Neural crest cell (in vitro differentiated cells): ENCODE data around the gene UBE3C. TPM values are rescaled to one million over a fixed set of nuclear protein-coding genes. Genes with fewer than 3 reads are reported as not detected.

Source experiments
- DNase-seq: peaks from one replicate; pipeline ENCODE4 v3.0.0; 2021; ENCODE audit warnings: low read depth, mixed read lengths, low spot score
- H3K27ac Mint-ChIP-seq: one replicate; pipeline ENCODE4 v1.8.0; 2021; ENCODE audit warnings: mild to moderate bottlenecking, mixed read lengths; ENCODE audit not compliant: unreplicated experiment
- H3K27me3 Mint-ChIP-seq: 2 replicates; pipeline ENCODE4 v1.8.0; 2021; ENCODE audit warnings: low read depth, mild to moderate bottlenecking, mixed read lengths
- H3K36me3 Mint-ChIP-seq: 2 replicates; pipeline ENCODE4 v1.8.0; 2021; ENCODE audit warnings: low read depth, mild to moderate bottlenecking, mixed read lengths
- H3K4me1 Mint-ChIP-seq: 2 replicates; pipeline ENCODE4 v1.8.0; 2021; ENCODE audit warnings: mixed read lengths
- H3K4me3 Mint-ChIP-seq: one replicate; pipeline ENCODE4 v1.8.0; 2021; ENCODE audit warnings: mild to moderate bottlenecking, mixed read lengths
- H3K9me3 Mint-ChIP-seq: 2 replicates; pipeline ENCODE4 v1.8.0; 2021; ENCODE audit warnings: mixed read lengths
- total RNA-seq: library from RNA; stranded (reverse); gene quantifications from 2 replicates; pipeline ENCODE4 v1.2.1, GENCODE V29; 2021
- TF ChIP-seq, protein P1 (sequence below): fragments of 200-600 bp; sonication (generic); conservative IDR thresholded peaks from 2 replicates; pipeline ENCODE4 v1.5.0; 2021; ENCODE audit warnings: antibody characterized with exemption, mild to moderate bottlenecking

The UBE3C gene
- total RNA-seq, 1 donor from 2014 or later = 46.8 TPM

DNA sequence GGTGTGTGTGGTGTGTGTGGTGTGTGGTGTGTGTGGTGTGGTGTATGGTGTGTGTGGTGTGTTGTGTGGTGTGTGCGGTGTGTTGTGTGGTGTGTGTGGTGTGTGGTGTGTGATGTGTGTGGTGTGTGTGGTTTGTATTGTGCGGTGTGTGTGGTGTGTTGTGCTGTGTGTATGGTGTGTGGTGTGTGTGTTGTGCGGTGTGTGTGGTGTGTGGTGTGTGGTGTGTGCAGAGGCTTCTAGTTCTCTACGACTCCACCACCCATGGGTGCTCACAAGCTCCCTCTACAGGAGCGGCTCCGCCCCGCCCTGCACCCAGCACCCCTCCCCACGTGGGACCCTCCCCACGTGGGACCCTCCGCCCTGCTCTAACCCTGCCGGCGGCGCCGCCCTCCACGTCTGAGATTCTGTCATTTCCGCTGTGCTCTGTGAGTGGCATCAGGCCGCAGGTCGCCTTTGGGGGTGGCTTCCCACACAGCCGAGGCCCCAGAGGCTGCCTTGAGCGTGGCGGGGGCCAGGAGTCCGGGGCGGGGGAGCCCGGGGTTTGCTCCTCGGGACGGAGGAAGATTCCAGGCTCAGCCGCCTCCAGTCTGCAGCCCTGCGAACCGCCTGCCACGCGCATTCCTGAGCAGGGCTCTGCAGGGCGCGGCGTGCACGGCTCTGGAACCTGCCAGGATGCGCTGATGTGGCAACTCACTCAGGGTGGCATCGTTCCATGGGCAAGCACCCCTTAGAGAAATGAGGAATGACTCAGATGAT is 161.1 kb downstream of the UBE3C start:
- TF ChIP-seq, protein P1, sequence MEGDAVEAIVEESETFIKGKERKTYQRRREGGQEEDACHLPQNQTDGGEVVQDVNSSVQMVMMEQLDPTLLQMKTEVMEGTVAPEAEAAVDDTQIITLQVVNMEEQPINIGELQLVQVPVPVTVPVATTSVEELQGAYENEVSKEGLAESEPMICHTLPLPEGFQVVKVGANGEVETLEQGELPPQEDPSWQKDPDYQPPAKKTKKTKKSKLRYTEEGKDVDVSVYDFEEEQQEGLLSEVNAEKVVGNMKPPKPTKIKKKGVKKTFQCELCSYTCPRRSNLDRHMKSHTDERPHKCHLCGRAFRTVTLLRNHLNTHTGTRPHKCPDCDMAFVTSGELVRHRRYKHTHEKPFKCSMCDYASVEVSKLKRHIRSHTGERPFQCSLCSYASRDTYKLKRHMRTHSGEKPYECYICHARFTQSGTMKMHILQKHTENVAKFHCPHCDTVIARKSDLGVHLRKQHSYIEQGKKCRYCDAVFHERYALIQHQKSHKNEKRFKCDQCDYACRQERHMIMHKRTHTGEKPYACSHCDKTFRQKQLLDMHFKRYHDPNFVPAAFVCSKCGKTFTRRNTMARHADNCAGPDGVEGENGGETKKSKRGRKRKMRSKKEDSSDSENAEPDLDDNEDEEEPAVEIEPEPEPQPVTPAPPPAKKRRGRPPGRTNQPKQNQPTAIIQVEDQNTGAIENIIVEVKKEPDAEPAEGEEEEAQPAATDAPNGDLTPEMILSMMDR = no peak
- Mint-ChIP-seq H3K27me3 (no peaks in the 10 kb centered on the region), H3K36me3 (no peaks in the 10 kb centered on the region), H3K4me1 (peaks cover 12% of the 10 kb centered on the region), H3K27ac (no peak overlapping the region), H3K9me3 (peaks cover 3% of the 10 kb centered on the region), H3K4me3 (no peak overlapping the region)
- DNase-seq = no peak

DNA sequence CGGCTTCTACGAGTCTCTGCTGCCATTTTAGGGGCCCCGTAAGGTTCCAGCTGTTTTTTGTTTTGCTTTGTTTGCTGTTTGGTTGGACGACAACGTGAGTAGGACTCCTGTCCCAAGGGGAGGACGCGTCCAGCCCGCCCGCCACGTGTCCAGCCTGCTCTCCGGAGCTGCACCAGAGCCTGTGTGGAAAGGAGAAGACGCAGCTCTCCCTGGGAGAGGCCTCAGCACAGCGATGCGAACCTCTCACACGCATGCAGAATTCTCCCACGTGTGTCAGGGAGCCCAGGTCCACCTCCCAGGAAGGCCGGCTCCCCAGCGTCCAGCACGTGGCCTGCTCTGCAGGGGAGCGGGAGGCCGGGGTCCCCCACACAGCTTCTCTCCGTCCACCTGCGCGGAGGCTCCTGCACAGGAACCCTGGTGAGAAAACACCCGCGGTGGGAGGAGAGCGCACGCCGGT is 161.7 kb downstream of the UBE3C start:
- H3K9me3 Mint-ChIP-seq = peaks cover 3% of the 10 kb centered on the region
- H3K27me3 Mint-ChIP-seq = no peaks in the 10 kb centered on the region
- DNase-seq = no peak
- peaks cover 12% of the 10 kb centered on the region for H3K4me1 Mint-ChIP-seq
- H3K27ac Mint-ChIP-seq = no peak overlapping the region
- no peak overlapping the region for H3K4me3 Mint-ChIP-seq
- TF ChIP-seq, protein P1 = no peak
- no peaks in the 10 kb centered on the region for H3K36me3 Mint-ChIP-seq

DNA sequence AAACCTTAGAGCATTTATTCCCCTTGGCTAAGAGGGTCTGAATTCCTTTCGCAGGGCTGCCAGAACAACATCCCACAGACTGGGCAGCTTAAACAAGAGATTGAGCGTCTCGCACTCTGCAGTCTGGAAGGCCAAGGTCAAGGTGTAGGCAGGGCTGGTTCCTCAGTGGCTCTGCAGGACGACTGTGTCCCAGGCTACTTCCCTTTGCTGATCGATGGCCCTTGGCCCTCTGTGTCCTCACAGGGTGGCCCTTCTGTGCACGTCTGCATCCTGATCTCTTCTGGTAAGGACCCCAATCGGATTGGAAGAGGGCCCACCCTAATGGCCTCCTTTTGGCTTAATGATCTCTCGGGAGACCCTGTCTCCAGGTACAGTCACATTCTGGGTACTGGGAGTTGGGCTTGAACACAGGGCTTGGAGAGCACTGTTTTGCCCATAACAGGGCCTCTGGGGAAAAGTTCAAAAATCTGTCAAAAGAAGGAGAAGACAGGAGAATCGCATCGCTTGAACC is 162.9 kb downstream of the UBE3C start:
- Mint-ChIP-seq H3K9me3 (peaks cover 3% of the 10 kb centered on the region), H3K4me3 (no peak overlapping the region), H3K27ac (no peak overlapping the region), H3K4me1 (peaks cover 12% of the 10 kb centered on the region), H3K36me3 (no peaks in the 10 kb centered on the region), H3K27me3 (no peaks in the 10 kb centered on the region)
- TF ChIP-seq, protein P1 = no peak
- DNase-seq = no peak

DNA sequence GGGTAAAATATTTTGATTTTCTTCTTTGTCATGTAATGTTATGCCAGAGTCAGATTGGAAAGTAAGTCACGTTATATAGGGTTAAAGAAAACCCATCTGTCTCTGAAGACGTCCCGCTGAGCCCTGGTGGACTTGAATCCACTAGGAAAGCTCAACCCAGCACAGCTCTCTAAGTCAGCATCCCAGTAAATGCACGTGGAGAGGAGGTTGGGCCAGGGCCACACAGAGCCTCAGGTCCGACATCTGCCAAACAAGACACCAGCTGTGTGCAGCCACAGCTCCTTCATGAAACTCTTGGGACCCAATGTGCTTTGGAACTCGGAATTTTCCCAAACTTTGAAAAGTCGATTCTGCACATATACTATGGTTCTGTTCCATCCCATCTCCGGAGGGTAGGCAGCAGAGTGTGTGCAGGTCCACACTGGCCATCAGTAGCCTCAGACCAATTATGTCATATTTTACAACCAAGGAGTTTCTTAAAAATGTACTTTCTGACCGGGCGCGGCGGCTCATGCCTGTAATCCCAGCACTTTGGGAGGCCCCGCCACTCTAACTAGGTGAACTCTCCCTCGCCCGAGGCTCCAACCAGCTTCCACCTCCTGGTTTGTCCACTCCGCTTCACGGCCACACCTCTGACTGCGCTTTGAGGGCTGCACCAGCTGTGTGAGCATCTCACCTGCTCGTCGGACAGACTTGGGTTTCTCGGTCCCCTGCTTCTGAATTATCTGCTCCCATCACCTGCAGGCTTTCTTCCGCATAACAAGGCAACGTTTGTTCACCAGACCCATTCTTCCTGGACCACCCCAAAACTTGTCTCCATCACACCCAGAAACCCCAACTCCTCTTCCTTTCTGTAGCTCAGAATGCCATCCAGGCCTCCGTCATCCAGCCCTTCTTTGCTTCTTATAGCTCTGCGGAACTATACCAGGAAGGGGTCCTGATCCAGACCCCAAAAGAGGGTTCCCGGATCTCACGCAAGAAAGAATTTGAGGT is 168.4 kb downstream of the UBE3C start:
- H3K4me3 Mint-ChIP-seq = no peak overlapping the region
- no peaks in the 10 kb centered on the region for H3K27me3 Mint-ChIP-seq
- no peaks in the 10 kb centered on the region for H3K36me3 Mint-ChIP-seq
- no peaks in the 10 kb centered on the region for H3K9me3 Mint-ChIP-seq
- H3K27ac Mint-ChIP-seq = no peak overlapping the region
- H3K4me1 Mint-ChIP-seq = peaks cover 12% of the 10 kb centered on the region
- DNase-seq = no peak
- TF ChIP-seq, protein P1 = no peak

DNA sequence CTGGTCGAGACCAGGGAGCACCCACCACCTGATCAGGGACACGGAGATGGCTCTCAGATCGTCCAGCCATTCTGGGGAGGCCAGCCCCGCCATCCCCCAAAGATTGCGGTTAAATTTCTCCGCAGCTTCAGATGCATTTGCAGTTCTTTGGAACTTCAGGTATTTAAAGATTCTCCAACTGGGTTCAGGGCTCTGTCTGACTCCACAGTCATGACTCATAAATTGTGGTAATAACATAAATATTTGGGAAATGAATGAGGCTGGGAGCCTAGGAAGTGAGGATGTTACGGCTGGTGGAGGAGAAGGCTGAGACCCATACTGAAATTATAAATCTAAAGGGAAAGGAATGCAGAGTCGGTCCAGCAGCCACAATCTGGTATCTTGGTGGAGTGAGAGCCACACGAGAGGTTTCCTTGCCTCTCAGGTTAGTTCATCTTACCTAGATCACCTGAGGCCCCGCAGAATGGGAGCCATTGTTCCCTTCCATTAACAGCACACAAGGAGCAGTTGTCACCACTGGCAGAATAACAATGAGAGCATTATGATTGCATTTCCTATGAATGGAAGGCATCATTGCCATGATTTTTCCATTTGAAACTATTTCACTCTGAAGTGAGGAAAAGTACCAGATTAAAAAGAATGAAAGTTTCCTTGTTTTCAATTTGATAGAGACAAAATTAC is 171.4 kb downstream of the UBE3C start:
- no peaks in the 10 kb centered on the region for H3K27me3 Mint-ChIP-seq
- TF ChIP-seq, protein P1 = no peak
- no peak overlapping the region for H3K4me3 Mint-ChIP-seq
- DNase-seq = no peak
- peaks cover 12% of the 10 kb centered on the region for H3K4me1 Mint-ChIP-seq
- no peak overlapping the region for H3K27ac Mint-ChIP-seq
- no peaks in the 10 kb centered on the region for H3K9me3 Mint-ChIP-seq
- no peaks in the 10 kb centered on the region for H3K36me3 Mint-ChIP-seq
